MCF 10A (cell line): ENCODE data around the gene FIG4. TPM values are rescaled to one million over a fixed set of nuclear protein-coding genes. Genes with fewer than 3 reads are reported as not detected.

Experiments
- BruUV-seq: library from RNA; stranded (reverse); fragments of 400-500 nt; replicated peaks from 2 replicates; lab custom pipeline; 2021; lab: Mats Ljungman, UMichigan
- CTCF ChIA-PET: fragments of 300-600 bp; sonication (Branson Sonifier 250); formaldehyde crosslinking; extraction: SDS; loops from one replicate; lab custom pipeline; 2021; ENCODE audit warnings: antibody characterized with exemption, inconsistent platforms; lab: Yijun Ruan, JAX
- POLR2A ChIA-PET: fragments of 300-600, 350-650 bp; sonication (Branson Sonifier 250); formaldehyde crosslinking; extraction: SDS; loops from one replicate; lab custom pipeline; 2020; ENCODE audit warnings: antibody characterized with exemption, inconsistent platforms; lab: Yijun Ruan, JAX
- DNase-seq: peaks from one replicate; pipeline ENCODE4 v3.0.0-alpha.2; 2018; ENCODE audit not compliant: unreplicated experiment
- H3K27ac Mint-ChIP-seq: one replicate; pipeline ENCODE4 v1.8.0; 2022; ENCODE audit warnings: mild to moderate bottlenecking, low read depth, mixed read lengths; ENCODE audit not compliant: unreplicated experiment
- H3K27me3 Mint-ChIP-seq: one replicate; pipeline ENCODE4 v1.8.0; 2022; ENCODE audit warnings: mixed read lengths; ENCODE audit not compliant: insufficient read depth, unreplicated experiment
- H3K36me3 Mint-ChIP-seq: one replicate; pipeline ENCODE4 v1.8.0; 2022; ENCODE audit warnings: mild to moderate bottlenecking, moderate library complexity, mixed read lengths; ENCODE audit not compliant: insufficient read depth, unreplicated experiment
- H3K4me1 Mint-ChIP-seq: one replicate; pipeline ENCODE4 v1.8.0; 2022; ENCODE audit warnings: mixed read lengths; ENCODE audit not compliant: insufficient read depth, unreplicated experiment
- H3K4me3 Mint-ChIP-seq: one replicate; pipeline ENCODE4 v1.8.0; 2022; ENCODE audit warnings: mild to moderate bottlenecking, moderate library complexity, mixed read lengths; ENCODE audit not compliant: unreplicated experiment
- H3K9me3 Mint-ChIP-seq: one replicate; pipeline ENCODE4 v1.8.0; 2022; ENCODE audit warnings: mixed read lengths; ENCODE audit not compliant: unreplicated experiment
- CTCF ChIP-seq: fragments of 200-600 bp; IDR thresholded peaks from one replicate; pipeline ENCODE4 v1.8.0; 2022; ENCODE audit warnings: antibody characterized with exemption, mild to moderate bottlenecking; ENCODE audit not compliant: unreplicated experiment
- intact Hi-C: fragments of 100-400 bp; cut with micrococcal nuclease; formaldehyde crosslinking; loops from 2 replicates; pipeline ENCODE4 v1.14.1; 2022
- total RNA-seq: library from RNA; stranded (reverse); gene quantifications from 2 replicates; pipeline ENCODE4 v1.2.3, GENCODE V29; 2022

FIG4 gene
- total RNA-seq, 1 experiment from 2014 or later = 7.9 TPM

DNA sequence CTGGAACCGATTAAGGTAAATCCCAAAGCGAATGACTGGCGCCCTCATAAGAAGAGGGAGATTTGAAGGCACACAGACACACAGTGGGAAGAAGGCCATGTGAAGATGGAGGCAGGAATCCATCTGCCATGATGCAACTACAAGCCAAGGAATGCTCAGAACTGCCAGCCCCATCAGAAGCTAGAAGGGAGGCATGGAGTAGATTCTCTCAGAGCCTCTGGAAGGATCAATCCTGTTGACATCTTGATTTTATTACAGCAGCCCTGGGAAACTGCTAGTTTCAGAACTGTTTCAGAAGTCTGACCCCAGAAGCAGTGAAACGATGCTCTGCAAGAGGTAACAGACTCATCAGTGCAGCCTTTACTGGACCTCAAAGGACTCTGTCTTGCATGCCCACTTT is 183.5 kb downstream of the FIG4 start:
- ChIA-PET POLR2A (interaction anchor here (0.6 kb wide), 1 partner anchor 21 kb away, joined by 4 read pairs; no protein-coding TSS in a partner anchor), CTCF (interaction anchor here (0.5 kb wide), 1 partner anchor 22 kb away, joined by 5 read pairs; no protein-coding TSS in a partner anchor)
- no peak for TF ChIP-seq CTCF
- H3K27me3 Mint-ChIP-seq = no peaks in the 10 kb centered on the region
- H3K9me3 Mint-ChIP-seq = no peaks in the 10 kb centered on the region
- intact Hi-C loops = no loop called here
- H3K4me3 Mint-ChIP-seq = no peak overlapping the region
- H3K4me1 Mint-ChIP-seq = peaks cover 24% of the 10 kb centered on the region
- H3K27ac Mint-ChIP-seq = no peak overlapping the region
- BruUV-seq = no TSS peak
- H3K36me3 Mint-ChIP-seq = no peaks in the 10 kb centered on the region
- DNase-seq = no peak

Other genes with a start within 250 kb of the FIG4 start
- gene MICAL1, start 235.5 kb upstream of the FIG4 start, total RNA-seq = 23.2 and 35.3 TPM in 2 replicates
- gene ZBTB24, start 208.1 kb upstream of the FIG4 start, total RNA-seq = 9.6 and 10.4 TPM in 2 replicates
- 4.7 and 7.5 TPM in 2 replicates for gene AK9, start 94 bp upstream of the FIG4 start, total RNA-seq